Effector memory CD8-positive, alpha-beta T cell (primary cell): ENCODE data around the gene ATG2B.
"Not testable (repeated sequence)": the region's sequence is repeated elsewhere in the genome, so short reads cannot be mapped to it uniquely, and the experiment has no call there.

Experiments
- ATAC-seq: fragments of 150-1000 bp; cut with Tn5 transposase; replicated peaks from 2 replicates; pipeline ENCODE4 v1.10.0; 2021; ENCODE audit warnings: mild to moderate bottlenecking, moderate library complexity
- DNase-seq, 3 experiments: peaks; one replicate each; pipeline ENCODE4 v3.0.0; 2021
- H3K27ac Mint-ChIP-seq, 2 donors: one replicate each; pipeline ENCODE4 v1.8.0; 2022; ENCODE audit warnings: mild to moderate bottlenecking in 2 of 2, mixed read lengths in 2 of 2, moderate library complexity in 2 of 2
- H3K27me3 Mint-ChIP-seq, 2 donors: one replicate each; pipeline ENCODE4 v1.8.0; 2022; ENCODE audit warnings: mixed read lengths in 2 of 2
- H3K36me3 Mint-ChIP-seq: one replicate; pipeline ENCODE4 v1.8.0; 2022; ENCODE audit warnings: mild to moderate bottlenecking, moderate library complexity, mixed read lengths; ENCODE audit not compliant: insufficient read depth
- H3K4me1 Mint-ChIP-seq, 2 donors: one replicate each; pipeline ENCODE4 v1.8.0; 2022; ENCODE audit warnings: low read depth in 2 of 2, mixed read lengths in 2 of 2
- H3K4me3 Mint-ChIP-seq, 2 donors: one replicate each; pipeline ENCODE4 v1.8.0; 2022; ENCODE audit warnings: mild to moderate bottlenecking in 2 of 2, mixed read lengths in 2 of 2, moderate library complexity in 2 of 2
- H3K9me3 Mint-ChIP-seq, 2 donors: one replicate each; pipeline ENCODE4 v1.8.0; 2022; ENCODE audit warnings: mixed read lengths in 2 of 2

The ATG2B gene

GRCh38 chr14:96245074-96245473 is 118.1 kb downstream of the ATG2B start:
- H3K4me3 Mint-ChIP-seq, H3K36me3 Mint-ChIP-seq, H3K9me3 Mint-ChIP-seq, H3K4me1 Mint-ChIP-seq, DNase-seq, H3K27ac Mint-ChIP-seq, ATAC-seq: not testable (repeated sequence)
- H3K27me3 Mint-ChIP-seq = peaks cover 24 to 68% of the 10 kb centered on the region in 2 donors

GRCh38 chr14:96243785-96244184 is 119.4 kb downstream of the ATG2B start:
- peaks cover 3% of the 10 kb centered on the region for H3K36me3 Mint-ChIP-seq
- H3K4me3 Mint-ChIP-seq = no peak overlapping the region
- peaks cover 11 to 55% of the 10 kb centered on the region in 2 donors for H3K27me3 Mint-ChIP-seq
- no peak for DNase-seq
- no peaks in the 10 kb centered on the region for H3K4me1 Mint-ChIP-seq
- H3K9me3 Mint-ChIP-seq = no peaks in the 10 kb centered on the region
- no peak overlapping the region for H3K27ac Mint-ChIP-seq
- no peak for ATAC-seq

DNA sequence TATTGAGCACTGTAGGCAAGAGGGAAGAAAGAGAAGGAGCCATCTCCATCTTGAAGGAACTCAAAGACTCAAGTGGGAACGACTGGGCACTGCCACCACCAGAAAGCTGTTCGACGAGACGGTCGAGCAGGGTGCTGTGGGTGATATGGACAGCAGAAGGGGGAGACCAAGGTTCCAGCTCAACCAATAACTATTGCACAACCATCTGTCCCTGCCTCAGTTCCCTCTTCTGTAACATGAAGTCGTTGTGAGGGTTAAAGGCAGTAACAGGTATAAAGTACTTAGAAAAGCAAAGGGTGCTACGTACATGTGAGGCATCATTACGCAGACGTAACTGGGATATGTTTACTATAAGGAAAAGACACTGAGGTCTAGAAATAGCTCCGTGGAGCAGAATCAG is 121.0 kb downstream of the ATG2B start:
- peaks cover 3% of the 10 kb centered on the region for H3K36me3 Mint-ChIP-seq

GRCh38 chr14:96240641-96241040 is 122.5 kb downstream of the ATG2B start:
- Mint-ChIP-seq H3K4me3 (no peak overlapping the region), H3K36me3 (peaks cover 3% of the 10 kb centered on the region), H3K27me3 (peaks cover 9 to 25% of the 10 kb centered on the region in 2 donors), H3K27ac (no peak overlapping the region), H3K9me3 (no peaks in the 10 kb centered on the region), H3K4me1 (no peaks in the 10 kb centered on the region)
- ATAC-seq (no peak), DNase-seq (no peak)

More for the DNA sequence above, 121.0 kb downstream of the ATG2B start:
- DNase-seq = no peak
- Mint-ChIP-seq H3K27ac (no peak overlapping the region), H3K4me3 (no peak overlapping the region), H3K4me1 (no peaks in the 10 kb centered on the region), H3K9me3 (no peaks in the 10 kb centered on the region), H3K27me3 (peaks cover 10 to 38% of the 10 kb centered on the region in 2 donors)
- no peak for ATAC-seq

DNA sequence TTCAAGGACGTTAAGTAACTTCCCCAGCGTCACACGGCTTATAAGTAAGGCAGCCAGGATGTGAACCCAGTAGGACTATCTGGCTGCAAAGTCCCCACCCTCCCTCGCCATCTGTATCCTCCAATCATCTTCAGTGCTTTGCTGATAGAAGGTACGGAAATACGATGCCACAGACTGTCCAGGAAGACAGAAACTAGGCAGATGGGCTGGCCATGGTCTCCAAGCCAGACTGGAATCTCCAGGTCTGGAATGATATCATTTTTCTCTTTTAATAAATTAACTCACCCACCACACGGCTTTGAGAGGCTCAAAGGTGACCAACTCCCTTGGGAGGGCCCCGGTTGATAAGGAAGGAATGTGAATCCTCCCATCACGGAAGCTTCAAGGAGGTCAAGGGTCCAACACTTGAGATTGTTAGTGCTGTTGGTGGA is 123.4 kb downstream of the ATG2B start:
- peaks cover 3% of the 10 kb centered on the region for H3K36me3 Mint-ChIP-seq
- peaks cover 2 to 17% of the 10 kb centered on the region in 2 donors for H3K27me3 Mint-ChIP-seq
- DNase-seq = no peak
- no peak for ATAC-seq
- no peak overlapping the region for H3K4me3 Mint-ChIP-seq
- H3K27ac Mint-ChIP-seq = no peak overlapping the region
- H3K4me1 Mint-ChIP-seq = no peaks in the 10 kb centered on the region
- no peaks in the 10 kb centered on the region for H3K9me3 Mint-ChIP-seq

- Mint-ChIP-seq H3K4me1 (no peaks in the 10 kb centered on the region), H3K36me3 (peaks cover 3% of the 10 kb centered on the region), H3K4me3 (no peak overlapping the region), H3K27me3 (peaks cover 11 to 17% of the 10 kb centered on the region in 2 donors), H3K27ac (no peak overlapping the region), H3K9me3 (no peaks in the 10 kb centered on the region)
- ATAC-seq (no peak), DNase-seq (no peak)
Measured at GRCh38 chr14:96238676-96239265, 124.4 kb downstream of the ATG2B start.

DNA sequence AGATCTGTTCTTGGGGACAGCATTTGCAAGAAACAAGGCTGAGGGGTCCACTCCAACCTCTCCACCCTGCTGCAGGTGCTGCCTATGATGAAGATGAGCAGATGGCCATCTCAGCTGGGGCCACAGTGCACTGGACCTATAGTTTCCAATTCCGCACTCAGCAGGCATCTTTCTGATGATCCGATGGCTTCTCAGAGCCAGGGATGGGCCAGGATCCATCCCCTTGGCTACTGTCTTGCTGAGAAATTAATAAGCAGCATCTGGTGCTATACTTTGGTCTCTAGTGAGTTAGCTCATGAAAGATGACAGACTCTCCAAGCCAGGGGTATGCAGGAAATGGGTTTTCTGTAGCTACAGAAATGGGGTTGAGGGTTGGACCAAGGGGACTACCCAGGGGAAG is 125.5 kb downstream of the ATG2B start:
- DNase-seq = no peak
- ATAC-seq = no peak
- Mint-ChIP-seq H3K9me3 (no peaks in the 10 kb centered on the region), H3K27ac (no peak overlapping the region), H3K36me3 (peaks cover 3% of the 10 kb centered on the region), H3K27me3 (peaks cover 17 to 18% of the 10 kb centered on the region in 2 donors), H3K4me1 (no peaks in the 10 kb centered on the region), H3K4me3 (no peak overlapping the region)

DNA sequence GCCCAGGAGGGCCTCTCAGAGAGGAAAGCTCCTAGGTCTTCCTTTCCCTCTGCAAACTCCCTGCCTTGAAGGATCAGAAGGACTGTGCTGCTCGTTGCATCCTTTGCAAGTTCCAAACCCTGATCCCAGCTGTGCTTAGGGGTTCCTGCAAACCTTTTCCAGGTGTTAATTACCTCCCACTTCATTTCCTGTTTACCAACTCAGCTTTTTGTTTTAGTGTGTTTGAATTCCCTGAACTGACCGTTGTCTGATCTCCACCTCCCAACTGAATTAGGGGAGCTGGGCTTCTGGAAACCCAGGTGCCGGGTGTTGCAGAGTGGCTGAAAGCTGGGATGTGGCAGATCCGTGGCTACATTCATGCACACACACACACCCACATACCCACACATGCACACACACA is 127.7 kb downstream of the ATG2B start:
- Mint-ChIP-seq H3K27me3 (peaks cover 17 to 19% of the 10 kb centered on the region in 2 donors), H3K9me3 (no peaks in the 10 kb centered on the region), H3K27ac (no peak overlapping the region), H3K4me3 (no peak overlapping the region), H3K36me3 (no peaks in the 10 kb centered on the region), H3K4me1 (no peaks in the 10 kb centered on the region)
- no peak for ATAC-seq
- DNase-seq = no peak

- DNase-seq (no peak), ATAC-seq (no peak)
- H3K27ac Mint-ChIP-seq = no peak overlapping the region
- H3K27me3 Mint-ChIP-seq = peaks cover 19 to 24% of the 10 kb centered on the region in 2 donors
- H3K9me3 Mint-ChIP-seq = no peaks in the 10 kb centered on the region
- no peak overlapping the region for H3K4me3 Mint-ChIP-seq
- H3K4me1 Mint-ChIP-seq = no peaks in the 10 kb centered on the region
- H3K36me3 Mint-ChIP-seq = no peaks in the 10 kb centered on the region
Measured at GRCh38 chr14:96233661-96234060, 129.5 kb downstream of the ATG2B start.

DNA sequence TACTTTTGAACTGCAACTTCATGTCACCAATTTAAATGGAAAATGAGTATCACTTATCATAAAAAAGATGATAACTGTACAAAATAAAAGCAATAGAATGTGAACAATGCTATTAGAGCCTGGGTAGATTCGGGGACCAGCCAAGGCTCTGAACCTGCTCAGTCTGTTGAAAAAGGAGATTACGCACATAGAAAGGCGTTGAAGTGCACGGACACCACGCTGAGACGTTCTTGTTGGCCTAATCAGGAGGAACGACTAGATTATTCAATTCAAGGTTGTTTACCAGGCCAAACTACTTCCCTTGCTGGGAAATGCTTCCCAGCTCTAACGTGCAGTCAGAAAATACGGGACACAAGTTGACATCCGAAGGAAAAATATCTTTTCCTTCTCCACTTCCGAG is 130.6 kb downstream of the ATG2B start:
- Mint-ChIP-seq H3K9me3 (peaks cover 0 to 2% of the 10 kb centered on the region in 2 donors), H3K36me3 (no peaks in the 10 kb centered on the region), H3K27me3 (peaks cover 29 to 31% of the 10 kb centered on the region in 2 donors), H3K27ac (no peak overlapping the region), H3K4me3 (no peak overlapping the region), H3K4me1 (no peaks in the 10 kb centered on the region)
- DNase-seq (no peak), ATAC-seq (no peak)

DNA sequence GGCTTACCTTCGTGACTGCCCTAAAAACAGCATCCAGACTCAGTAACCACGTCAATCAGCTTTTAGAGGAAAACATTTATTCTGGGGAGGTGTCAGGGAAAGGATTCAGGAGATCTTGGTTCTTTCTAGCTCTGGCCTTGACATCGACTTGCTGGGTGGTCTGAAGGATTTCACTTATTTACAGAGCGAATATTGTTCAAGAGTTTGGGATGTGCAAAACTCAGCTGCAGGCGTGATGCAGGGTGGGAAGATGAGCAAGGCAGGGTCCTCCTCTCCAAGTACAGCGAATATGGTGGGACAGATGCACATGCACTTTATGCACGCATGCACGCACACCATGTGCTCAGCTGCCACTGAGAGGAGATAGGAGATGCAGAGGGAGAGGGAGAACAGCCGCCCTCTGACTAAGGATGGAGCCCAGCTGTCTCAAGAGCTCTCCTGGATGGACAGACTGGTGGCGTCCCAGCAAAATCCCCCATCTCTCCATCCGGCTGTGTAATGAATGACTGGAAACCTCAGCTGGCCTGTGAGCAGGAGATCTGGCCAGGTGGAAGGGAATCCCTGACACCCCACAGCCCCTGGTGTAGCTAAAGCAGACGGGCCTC is 131.5 kb downstream of the ATG2B start:
- H3K4me1 Mint-ChIP-seq = no peaks in the 10 kb centered on the region
- no peaks in the 10 kb centered on the region for H3K36me3 Mint-ChIP-seq
- H3K27ac Mint-ChIP-seq = no peak overlapping the region
- H3K27me3 Mint-ChIP-seq = peaks cover 31 to 34% of the 10 kb centered on the region in 2 donors
- H3K9me3 Mint-ChIP-seq = peaks cover 0 to 2% of the 10 kb centered on the region in 2 donors
- no peak for DNase-seq
- no peak overlapping the region for H3K4me3 Mint-ChIP-seq
- no peak for ATAC-seq

GRCh38 chr14:96231056-96231455 is 132.1 kb downstream of the ATG2B start:
- peaks cover 31 to 37% of the 10 kb centered on the region in 2 donors for H3K27me3 Mint-ChIP-seq

GRCh38 chr14:96229315-96229714 is 133.8 kb downstream of the ATG2B start:
- no peak overlapping the region for H3K4me3 Mint-ChIP-seq
- DNase-seq = no peak
- H3K9me3 Mint-ChIP-seq = peaks cover 0 to 2% of the 10 kb centered on the region in 2 donors
- no peak for ATAC-seq
- H3K4me1 Mint-ChIP-seq = no peaks in the 10 kb centered on the region
- no peak overlapping the region for H3K27ac Mint-ChIP-seq
- no peaks in the 10 kb centered on the region for H3K36me3 Mint-ChIP-seq
- peaks cover 33 to 55% of the 10 kb centered on the region in 2 donors for H3K27me3 Mint-ChIP-seq

More at GRCh38 chr14:96231056-96231455, 132.1 kb downstream of the ATG2B start:
- H3K9me3 Mint-ChIP-seq = peaks cover 0 to 2% of the 10 kb centered on the region in 2 donors
- no peaks in the 10 kb centered on the region for H3K36me3 Mint-ChIP-seq
- no peak for DNase-seq
- no peaks in the 10 kb centered on the region for H3K4me1 Mint-ChIP-seq
- no peak for ATAC-seq
- H3K27ac Mint-ChIP-seq = no peak overlapping the region
- H3K4me3 Mint-ChIP-seq = no peak overlapping the region
